GM18507 (cell line): Measurements from ENCODE around the gene NAA60.

ENCODE experiments used
- DNase-seq: peaks from one replicate; pipeline ENCODE4 v3.0.0; 2011; ENCODE audit warnings: low read depth; ENCODE audit not compliant: insufficient read length; ENCODE audit errors: extremely low spot score
- FAIRE-seq: peaks from 2 replicates; lab custom pipeline; 2011; peaks lifted over from hg19 to GRCh38; lab: Jason Lieb, UNC

NAA60 gene

GRCh38 chr16:3480901-3481695 lies 37.6 kb downstream of the NAA60 start:
- no peak for DNase-seq
- FAIRE-seq, result no peak

GRCh38 chr16:3481696-3482658 lies 38.5 kb downstream of the NAA60 start:
- no peak for DNase-seq

DNA sequence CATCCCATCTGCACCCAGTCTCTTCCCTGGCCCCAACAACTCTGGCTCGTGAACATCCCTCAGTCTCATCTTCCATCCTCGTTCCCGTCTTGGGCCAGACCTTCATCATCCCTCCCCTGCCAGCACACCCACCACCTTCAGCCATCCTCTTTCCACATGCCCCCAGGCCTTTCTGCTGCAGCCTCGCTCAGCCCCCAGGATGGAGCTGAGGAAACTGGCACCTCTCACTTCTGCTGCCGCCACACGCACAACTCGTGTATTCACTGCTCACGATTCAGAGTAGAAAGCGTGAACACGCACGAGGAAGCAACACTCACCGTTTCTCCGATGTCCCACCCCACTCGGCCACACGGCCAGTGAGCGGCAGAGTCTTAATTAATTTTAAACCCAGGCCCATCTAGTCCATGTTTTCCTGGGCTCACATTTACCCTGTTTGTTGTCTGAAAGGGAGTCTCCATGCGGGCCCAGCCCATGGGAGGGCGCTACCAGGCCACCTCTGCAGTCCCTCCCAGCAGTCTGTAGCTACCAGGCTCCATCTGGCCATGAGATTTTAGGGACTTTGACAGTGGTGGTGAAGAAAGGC lies 39.3 kb downstream of the NAA60 start:
- FAIRE-seq (no peak), DNase-seq (no peak)

More at GRCh38 chr16:3481696-3482658, 38.5 kb downstream of the NAA60 start:
- no peak for FAIRE-seq

DNA sequence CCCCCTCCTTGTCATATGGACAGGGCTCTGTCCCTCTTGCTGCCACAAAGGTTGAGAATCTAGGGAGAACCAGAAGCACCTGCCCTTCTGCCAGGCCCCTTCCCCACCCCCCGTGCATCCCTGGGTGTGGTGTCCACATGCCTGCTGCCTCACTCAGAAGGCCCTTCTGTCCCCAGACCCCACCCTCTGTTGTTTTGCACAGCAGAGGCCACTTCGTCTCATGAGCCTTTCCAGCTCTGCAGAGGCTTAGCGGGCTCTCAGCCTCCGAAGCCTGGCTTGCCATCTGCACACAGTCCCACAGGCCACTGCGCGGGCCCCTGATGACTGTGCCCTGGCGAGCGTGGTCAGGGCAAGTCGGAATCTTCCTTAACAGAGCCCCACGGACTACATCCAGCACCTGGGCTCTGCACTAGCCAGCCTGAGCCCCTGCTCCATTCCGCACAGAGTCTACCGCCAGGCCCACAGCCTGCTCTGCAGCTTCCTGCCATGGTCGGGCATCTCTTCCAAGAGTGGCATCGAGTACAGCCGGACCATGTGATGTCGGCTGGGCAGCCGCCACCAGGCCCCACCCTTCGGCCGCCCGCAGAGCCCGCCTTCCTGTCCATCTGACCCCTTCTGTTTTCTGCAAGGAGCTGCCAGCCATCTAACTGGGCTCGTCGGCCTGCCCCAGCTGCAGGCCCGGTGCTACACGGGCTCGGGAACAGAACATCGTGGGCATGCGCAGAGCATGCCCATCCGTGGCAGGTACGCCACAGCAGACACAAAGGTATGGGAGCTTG lies 41.0 kb downstream of the NAA60 start:
- FAIRE-seq, result no peak

DNA sequence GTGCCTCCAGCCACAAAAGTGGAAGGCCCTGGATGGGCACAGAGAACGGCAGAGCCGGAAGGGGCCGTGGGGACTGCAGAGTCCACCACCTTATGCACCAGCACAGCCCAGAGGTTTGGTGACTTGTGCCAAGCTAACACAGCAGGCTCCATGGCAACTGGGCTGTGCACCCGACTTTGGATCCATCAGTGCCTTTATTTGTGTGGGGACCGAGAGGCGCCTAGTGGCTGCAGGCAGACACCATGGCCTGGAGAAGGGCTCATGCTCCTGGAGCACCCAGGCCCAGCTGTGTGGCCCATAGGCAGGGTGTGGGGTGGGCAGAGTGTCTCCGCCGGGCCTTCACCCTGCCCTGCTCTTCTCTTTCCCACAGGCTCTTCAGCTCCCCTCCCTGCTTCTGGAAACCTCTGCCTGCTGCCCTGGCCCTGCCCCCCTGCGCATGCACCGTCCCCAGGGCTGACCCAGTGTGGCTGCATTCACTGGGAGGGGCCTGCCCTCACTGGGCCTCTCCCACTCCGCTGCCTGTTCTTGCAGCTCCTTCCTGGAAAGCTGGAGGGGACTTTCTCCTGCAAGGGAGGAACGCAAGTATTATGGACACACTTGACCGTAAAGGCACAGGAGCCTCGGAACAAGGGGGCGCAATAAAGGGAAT lies 41.7 kb downstream of the NAA60 start:
- DNase-seq (no peak), FAIRE-seq (no peak)

More for the DNA sequence above, 41.0 kb downstream of the NAA60 start:
- DNase-seq, result no peak

DNA sequence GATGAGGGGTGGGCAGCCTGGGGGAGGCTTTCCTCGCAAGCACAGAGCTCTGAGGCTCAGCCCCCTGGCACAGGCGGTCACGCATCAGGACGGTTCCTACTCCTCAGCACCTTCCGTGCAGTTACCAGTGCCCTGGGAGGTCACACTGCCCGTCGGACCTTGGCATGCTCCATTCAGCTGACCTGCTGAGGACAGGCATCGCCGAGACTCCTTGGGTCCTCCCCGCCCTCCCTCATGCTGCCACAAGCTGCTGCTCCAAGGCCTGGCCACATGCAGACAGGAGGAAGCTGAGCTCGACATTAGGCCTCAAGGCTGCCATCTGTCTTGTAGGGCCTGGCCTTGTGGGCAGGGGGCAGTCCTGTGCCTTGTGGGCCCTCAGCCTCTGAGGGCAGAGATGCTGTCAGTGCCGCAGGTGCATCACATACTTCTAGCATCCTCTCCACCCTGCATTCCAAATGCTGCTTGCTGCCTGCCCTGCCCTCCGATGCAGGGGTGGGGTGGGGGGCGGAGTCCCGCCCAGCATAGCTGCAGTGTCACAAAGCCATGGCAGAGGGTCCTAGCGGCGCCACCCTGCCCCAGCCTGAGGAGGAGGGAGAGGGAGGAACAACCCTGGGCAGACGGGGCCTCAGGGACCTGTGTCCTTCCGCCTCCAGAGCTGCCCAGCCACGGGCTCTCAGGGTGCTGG lies 42.5 kb downstream of the NAA60 start:
- FAIRE-seq (no peak), DNase-seq (no peak)

- no peak for FAIRE-seq
Measured at GRCh38 chr16:3486506-3487215, 43.2 kb downstream of the NAA60 start.

GRCh38 chr16:3487521-3488410 lies 44.3 kb downstream of the NAA60 start:
- no peak for FAIRE-seq
- DNase-seq, result no peak

More at GRCh38 chr16:3486506-3487215, 43.2 kb downstream of the NAA60 start:
- DNase-seq, result no peak

DNA sequence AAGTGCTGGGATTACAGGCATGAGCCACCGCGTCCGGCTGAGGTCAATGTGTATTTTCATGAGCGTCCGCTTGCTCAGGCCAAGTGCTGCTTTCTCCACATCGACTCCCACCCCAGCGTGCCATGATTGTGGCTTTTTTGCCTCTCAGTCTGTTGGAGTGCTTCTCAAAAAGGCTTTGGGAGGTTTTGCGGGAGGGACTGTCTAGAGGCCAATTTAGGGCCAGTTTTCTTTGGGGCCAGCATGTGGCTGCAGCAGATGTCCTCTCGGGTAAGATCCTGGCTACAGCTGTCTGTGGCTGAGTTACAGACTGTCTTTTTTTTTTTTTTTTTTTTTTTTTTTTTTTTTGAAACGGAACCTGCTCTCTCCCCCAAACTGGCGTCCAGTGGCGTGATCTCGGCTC lies 45.3 kb downstream of the NAA60 start:
- FAIRE-seq (no peak), DNase-seq (no peak)

- DNase-seq, result no peak
- FAIRE-seq, result no peak
Measured at GRCh38 chr16:3490911-3491629, 47.6 kb downstream of the NAA60 start.

GRCh38 chr16:3492356-3492755 lies 48.9 kb downstream of the NAA60 start:
- DNase-seq, result no peak
- FAIRE-seq, result no peak

- FAIRE-seq (no peak), DNase-seq (no peak)
Measured at GRCh38 chr16:3494386-3494973, 51.0 kb downstream of the NAA60 start.

GRCh38 chr16:3495176-3495575 lies 51.7 kb downstream of the NAA60 start, which contains the start of gene C16orf90:
Gene C16orf90, minus strand, starts transcription at chr16:3495489. Its CDS starts 68 bp downstream, at chr16:3495421.
- DNase-seq (no peak), FAIRE-seq (no peak)

- FAIRE-seq, result no peak
- no peak for DNase-seq
Measured at GRCh38 chr16:3496386-3496785, 52.9 kb downstream of the NAA60 start.

DNA sequence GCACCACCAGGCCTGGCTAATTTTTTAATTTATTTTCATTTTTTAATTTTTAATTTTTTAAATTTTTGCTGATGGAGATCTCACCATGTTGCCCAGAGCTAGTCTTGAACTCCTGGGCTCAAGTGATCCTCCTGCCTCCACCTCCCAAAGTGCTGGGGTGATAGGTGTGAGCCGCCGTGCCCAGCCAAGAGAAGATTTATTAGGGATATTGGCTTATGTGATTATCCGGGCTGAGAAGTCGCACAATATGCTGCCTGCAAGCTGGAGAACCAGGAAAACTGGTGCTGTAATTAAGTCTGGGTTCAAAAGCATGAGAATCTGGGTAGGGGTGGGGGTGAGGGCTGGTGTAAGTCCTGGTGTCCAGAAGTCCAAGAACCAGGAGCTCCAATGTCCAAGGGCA lies 54.3 kb downstream of the NAA60 start:
- DNase-seq (no peak), FAIRE-seq (no peak)

GRCh38 chr16:3498988-3499387 lies 55.5 kb downstream of the NAA60 start:
- FAIRE-seq, result no peak
- no peak for DNase-seq
